ENCODE data around the gene NUDT3.
"Not testable (repeated sequence)": the region's sequence is repeated elsewhere in the genome, so short reads cannot be mapped to it uniquely, and the experiment has no call there.

- TF ChIP-seq POLR2AphosphoS5, TAF1, POLR2A (IDR thresholded peaks at IDR 0.05; ENCODE audit: low read depth, low read length): not testable (repeated sequence)
Measured at GRCh38 chr6:34263484-34263883, 129.0 kb downstream of the NUDT3 start.
